Stimulated activated CD8-positive, alpha-beta memory T cell treated with anti-CD3 and anti-CD28 coated beads, Interleukin-12 subunit alpha, Interleukin-12 subunit beta, amount 100 ng/mL, for 1 hour (primary cell): ENCODE measurements around the gene PAPOLG.
"Not testable (repeated sequence)": the region's sequence is repeated elsewhere in the genome, so short reads cannot be mapped to it uniquely, and the experiment has no call there.

Experiments
- DNase-seq: peaks from one replicate; pipeline ENCODE4 v3.0.0-alpha.2; 2020; ENCODE audit warnings: low read depth

PAPOLG gene

DNA sequence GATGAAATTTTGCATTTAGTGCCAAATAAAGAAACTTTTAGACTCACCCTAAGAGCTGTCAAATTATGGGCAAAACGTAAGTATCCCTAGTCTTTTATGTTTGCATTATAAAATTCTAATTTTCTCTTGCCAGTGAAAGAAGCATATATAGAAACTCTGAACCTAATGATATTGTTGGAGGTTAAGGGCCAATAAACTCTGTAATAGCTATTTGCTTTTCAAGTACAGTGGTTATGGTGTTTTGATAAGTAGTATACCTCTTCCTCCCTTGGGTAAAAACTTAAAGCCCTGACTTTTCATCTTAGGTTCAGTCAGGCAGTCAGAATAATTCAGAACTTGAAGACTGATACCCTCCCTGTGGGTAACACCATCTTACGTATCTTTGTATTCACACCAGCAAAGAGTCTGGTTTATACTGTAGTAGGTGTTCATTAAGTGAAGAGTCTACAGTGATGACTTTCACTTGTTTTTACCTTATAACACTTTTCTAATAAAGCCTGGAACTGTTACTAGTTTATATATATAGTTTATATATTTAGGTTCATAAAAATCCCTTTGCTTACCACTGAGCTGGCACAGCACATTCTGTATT, 19.1 kb downstream of the PAPOLG start:
- DNase-seq: no peak

DNA sequence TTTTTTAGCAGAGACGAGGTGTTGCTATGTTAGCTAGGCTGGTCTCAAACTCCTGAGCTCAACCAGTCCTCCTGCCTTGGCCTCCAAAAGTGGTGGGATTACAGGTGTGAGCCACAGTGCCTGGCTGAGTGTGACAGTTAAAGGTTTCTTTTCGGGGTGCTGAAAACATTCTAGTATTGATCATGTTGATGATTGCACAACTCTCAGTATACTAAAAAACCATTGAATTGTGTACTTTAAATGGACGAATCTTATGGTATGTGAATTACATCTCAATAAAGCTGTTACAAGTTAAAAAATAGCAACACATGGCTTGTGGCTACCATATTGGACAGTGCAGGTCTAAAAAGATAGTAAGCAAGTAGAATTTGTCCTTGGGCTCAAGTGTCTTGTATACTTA, 22.3 kb downstream of the PAPOLG start:
- DNase-seq: no peak

DNA sequence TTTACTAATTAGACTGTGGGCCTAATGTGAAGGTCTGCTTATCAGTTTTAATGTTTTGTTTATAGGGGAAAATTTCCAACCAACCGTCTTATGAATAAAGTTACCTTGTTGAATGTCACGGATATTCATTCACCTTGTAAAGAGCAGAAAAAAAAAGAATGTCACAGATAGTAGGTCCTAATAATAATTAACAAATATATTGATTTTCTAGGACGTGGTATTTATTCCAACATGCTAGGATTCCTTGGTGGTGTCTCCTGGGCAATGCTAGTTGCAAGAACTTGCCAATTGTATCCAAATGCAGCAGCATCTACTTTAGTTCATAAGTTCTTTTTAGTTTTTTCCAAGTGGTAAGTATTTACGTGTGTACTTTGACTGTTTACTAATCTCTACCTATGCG, 23.4 kb downstream of the PAPOLG start:
- DNase-seq: no peak

DNA sequence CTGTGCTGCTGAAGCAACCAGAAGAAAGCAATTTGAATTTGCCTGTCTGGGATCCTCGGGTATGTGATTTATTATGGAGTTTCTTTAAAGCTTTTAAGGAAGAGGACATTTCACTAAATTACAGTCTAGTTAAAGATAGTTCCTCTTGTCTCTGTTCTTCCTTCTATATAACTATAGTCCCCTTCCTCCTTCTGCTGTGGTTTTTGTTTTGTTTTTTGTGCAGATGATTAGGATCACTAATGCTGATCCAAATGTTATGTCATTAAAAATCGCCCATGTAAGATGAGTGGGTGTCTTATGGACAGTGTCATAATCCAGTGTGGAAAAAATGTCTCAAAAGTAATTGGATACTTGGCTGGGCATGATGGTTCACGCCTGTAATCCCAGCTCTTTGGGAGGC, 24.7 kb downstream of the PAPOLG start:
- DNase-seq: no peak

DNA sequence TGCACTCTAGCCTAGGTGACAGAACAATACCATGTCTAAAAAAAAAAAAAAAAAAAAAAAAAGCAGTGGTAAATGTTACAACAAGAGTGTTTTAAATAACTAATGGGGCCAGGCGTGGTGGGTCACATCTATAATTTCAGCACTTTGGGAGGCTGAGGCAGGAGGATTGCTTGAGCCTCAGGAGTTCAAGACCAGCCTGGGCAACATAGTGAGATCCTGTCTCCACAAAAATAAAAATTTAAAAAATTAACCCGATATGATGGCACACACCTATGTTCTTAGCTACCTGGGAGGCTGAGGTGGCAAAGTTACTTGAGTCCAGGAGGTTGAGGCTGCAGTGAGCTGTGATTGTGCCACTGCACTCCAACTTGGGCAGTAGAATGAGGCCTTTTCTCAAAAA, 37.1 kb downstream of the PAPOLG start:
- DNase-seq: no peak

DNA sequence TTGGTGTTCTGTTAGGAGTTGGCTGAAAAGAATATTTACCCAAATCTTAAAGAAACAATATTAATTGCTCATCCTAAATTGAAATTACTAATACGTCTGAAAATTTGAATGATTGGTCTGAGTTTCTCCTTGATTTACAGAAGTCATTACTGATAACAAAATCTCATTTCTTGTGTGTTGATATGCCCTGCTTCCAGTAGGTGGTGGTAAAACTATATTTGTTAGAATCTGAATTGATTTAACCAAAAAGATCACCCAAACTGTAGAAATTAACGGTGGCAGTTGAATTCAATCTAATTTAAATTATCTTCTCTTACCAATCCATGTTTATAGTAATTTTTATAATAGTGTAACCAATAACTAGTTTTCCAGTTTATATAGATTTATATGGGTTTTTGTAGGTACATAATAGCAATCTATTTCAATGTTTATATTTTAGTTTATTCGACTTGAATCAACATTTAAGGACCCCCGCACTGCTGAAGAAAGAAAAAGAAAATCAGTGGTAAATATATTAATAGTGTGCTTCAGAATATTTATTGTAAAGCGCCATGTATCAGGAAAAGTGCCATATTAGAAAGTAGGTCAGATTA, 38.3 kb downstream of the PAPOLG start:
- no peak for DNase-seq

DNA sequence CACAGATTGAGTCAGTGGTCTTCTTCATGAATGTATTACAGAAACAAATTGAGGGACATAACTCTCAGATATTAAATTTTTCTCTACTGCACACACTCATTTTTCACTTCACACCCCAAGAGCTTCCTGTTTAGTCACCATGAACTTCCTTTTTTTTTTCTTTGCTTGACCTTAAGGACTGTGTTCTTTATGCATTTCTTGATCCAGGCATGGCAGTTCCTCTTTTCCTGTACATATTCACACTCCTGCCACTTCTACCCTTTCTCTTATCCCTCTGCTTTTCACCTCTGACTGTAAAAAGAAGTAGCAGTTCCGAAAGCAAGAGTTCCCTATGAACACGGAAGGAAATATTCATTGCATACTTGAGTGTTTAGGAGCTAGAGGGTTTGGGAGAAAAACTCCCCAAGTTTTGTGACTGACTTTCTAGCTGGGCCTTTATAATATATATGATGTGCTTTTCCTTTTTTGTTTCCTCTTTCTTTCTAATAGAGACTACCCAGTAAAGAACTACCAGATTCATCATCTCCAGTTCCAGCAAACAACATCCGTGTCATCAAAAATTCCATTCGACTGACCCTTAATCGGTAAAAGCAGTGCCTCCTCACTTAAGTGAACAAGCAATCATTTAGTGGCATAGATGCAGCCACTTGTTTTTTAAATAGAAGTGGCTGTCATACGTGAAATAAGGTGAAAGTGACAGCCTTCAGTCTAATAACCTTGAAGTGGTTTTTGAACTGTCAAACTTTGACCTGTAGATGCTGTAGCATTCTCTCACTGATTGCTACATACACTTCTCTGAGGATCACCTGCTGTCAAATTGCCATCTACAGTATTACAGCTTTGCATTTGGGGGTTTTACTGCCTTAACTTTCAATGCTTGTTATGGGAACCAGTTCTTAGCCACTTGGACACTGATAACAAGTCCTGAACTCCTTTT, 40.8 kb downstream of the PAPOLG start:
- DNase-seq: no peak

DNA sequence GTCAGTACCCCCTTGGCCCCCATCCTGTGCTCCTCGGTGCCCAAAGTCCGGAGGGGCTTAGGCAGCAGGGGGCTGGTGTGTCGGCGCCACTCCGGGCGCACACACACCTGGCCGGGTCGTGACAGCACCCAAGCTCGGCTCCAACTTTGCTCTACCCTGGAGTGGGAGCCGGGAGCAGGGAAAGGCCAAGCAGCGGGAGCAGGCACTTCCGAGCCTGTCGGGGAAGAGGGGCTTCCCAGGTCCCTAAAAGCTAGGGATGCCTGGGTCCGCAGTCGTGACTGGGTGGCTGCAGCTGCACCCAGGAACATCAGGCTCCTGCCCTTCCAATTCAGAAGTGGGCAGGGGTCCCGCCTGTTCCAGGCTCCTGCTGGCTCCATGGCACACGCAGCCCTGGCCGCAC, 48.4 kb downstream of the PAPOLG start:
- DNase-seq: no peak

DNA sequence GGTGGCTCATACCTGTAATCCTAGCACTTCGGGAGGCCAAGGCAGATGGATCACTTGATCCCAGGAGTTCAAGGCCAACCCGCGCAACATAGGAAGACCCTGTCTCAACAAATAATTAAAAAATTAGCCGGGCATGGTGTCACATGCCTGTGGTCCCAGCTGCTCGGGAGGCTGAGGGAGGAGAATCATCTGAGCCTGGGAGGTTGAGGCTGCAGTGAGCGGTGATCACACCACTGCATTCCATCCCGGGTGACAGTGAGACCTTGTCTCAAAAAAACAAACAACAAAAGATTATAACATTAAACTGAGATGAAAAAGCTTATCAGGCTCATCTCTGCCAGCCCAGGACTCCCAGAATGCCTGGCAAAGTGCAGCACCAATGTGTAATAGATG, 50.5 kb downstream of the PAPOLG start:
- DNase-seq: no peak

DNA sequence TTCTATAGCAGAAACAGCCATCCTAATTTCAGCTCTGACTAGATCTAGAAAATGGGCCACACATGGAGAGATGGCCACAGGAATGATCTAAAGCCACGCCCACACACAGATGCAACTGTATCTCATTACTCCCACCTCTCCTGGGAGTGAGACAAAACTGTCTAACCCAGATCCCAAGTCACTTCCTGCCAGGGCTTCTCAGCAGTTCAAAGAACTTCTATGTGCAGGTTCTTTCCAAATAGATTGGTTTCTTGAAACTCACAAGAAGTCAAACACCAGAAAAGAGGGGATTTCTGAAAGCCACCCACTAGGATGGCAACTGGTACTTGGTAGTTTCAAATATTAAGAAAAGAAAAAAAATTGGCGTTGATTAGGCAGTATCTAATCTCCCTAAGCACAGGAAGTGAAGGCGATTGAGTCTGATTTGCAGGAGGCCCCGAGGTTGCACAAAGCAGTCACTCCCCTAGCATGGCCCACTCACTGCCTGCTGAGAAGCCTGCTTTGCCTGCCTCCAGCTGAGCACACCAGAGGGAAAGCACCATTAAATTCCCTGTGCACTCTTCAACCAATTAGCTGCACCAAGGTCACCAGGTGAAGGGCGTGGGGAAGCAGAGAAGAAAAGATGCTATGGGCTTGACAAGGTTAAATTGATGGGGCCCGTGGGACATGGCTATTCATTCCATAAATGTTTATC, 51.1 kb downstream of the PAPOLG start:
- no peak for DNase-seq

DNA sequence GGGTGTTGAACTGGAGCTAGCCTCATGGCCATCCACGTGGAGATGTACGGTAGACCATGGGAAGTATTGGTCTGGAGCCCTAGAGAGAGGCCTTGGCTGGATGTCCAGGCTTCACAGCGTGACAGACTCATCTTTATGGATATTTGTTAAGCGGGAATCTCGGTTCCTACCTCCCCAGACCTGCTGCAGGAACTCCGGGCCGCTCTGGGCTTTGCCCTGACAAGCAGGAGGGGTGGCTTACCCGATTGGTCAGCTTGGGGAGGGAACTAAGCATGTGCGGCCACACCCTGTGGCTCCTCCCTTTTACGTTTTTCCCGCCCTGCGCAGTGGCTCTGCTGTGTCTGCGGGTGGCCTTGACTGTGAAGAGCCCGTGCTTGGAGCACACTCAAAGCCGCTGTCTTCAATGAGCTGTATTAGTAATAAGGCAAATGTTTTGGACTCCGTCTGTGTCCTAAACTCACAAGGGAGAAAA, 52.3 kb downstream of the PAPOLG start:
- no peak for DNase-seq

DNA sequence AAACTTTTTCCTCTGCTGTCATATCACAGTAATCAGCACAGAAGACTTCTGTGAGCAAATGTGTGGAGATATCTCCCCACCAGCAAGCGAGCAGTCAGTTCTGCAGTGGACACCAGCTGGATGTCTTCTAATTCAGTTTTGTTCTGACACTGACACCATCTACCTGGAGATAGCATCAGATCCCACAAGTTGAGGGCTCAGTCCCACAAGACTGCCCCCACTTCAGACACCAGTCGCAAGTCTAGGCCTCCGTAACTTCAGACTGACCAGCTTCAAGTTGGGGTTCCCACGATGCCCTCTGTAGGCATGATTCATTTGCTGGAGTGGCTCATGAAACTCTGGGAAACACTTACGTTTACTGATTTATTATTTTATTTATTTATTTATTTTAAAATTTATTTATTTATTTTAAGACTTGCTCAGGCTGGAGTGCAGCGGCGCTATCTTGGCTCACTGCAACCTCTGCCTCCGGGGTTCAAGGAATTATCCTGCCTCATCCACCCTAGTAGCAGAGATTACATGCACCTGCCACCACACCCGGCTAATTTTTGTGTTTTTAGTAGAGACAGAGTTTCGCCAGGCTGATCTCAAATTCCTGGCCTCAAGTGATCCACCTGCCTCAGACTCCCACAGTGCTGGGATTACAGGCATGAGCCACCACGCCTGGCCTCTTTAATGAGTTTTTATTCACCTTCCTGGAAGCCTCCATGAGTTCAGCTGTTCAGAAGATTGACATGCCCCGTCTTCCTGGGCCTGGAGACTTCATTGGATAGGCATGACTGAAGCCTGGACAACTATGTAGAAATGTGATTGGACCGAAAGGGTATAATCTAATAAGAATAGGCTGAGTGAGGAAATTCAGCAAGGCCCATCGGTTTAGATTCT, 55.7 kb downstream of the PAPOLG start:
- no peak for DNase-seq

DNA sequence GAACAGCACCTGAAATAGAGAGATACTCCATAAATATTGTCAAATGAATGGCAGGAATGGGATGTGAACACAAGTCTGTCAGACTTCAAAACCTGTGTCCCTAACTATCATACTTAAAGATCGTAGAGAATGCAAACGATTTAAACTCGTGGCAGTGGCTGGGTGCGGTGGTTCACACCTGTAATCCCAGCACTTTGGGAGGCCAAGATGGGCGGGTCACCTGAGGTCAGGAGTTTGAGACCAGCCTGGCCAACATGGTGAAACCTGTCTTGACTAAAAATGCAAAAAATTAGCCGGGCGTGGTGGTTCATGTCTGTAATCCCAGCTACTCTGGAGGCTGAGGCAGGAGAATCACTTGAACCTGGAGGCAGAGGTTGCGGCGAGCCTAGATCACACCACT, 61.1 kb downstream of the PAPOLG start:
- not testable (repeated sequence) for DNase-seq

DNA sequence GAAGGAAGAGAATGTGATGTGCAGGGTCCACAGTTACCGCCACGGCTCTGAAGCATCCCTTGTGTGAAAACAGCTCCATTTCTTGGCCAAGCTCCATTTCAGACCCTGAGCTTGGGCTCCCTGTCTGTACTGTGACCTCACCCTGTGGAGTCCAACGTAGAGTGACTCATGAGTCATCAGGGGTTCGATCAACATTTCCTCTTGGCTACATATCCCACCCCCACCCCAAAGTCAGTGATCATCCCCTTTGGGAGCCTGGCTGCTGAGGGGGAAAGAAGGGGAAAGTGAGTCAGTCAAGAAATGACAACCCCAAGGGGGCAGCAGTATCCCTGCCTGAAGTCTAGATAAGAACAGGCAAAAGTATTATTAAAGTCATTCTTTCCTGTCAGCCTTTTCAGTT, 62.2 kb downstream of the PAPOLG start:
- DNase-seq: no peak

DNA sequence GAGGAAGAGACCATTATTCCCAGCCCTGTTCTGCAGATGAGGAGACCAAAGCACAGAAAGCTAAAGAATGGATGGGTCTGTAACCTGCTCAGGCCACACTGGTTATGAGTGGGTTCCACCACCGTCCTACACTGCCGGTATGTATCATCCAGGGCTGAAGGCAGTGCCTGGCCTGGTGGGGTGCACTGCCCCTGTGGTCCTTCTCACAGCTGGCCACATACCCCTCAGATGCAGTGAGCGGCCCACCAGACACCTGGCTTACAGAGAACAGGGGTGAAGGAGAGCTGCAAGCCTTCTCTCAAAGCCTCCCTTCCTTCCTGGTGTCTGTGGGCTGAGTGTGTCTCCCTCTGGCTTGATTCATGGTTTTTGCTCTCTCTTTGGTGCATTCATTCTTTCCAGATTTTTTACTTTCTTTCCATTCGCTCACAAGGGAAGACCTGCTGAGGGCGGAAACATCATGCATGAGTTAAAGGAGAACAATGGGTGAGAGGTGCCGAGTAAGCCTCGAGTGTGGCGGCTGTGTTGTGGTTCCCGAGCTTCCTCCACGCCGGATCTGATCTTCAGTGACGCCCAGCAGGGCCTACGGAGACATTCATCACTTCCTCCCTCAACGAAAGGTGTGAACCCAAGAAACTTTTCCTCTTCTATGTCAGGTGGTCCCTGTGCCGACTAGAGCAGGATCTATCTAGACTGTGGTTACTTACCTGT, 63.2 kb downstream of the PAPOLG start:
- DNase-seq: peak; percentile 81

DNA sequence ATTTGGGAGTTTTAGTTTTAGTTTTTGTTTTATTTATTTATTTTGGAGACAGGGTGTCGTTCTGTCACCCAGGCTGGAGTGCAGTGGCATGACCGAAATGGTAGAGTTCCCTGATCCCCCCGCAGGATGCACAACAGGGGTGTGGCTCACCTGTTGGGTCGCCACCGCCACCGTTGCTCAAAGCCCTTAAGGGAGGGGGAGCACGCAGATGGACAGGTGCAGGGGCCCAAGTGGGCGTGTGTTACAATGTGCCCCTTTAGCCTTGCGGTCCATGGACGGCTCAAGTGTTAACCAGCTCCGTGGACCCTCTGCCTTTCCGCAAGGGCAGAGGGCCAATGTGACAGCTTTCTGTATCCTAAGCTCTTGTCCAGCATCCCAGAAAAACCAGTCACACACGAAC, 63.9 kb downstream of the PAPOLG start:
- no peak for DNase-seq

DNA sequence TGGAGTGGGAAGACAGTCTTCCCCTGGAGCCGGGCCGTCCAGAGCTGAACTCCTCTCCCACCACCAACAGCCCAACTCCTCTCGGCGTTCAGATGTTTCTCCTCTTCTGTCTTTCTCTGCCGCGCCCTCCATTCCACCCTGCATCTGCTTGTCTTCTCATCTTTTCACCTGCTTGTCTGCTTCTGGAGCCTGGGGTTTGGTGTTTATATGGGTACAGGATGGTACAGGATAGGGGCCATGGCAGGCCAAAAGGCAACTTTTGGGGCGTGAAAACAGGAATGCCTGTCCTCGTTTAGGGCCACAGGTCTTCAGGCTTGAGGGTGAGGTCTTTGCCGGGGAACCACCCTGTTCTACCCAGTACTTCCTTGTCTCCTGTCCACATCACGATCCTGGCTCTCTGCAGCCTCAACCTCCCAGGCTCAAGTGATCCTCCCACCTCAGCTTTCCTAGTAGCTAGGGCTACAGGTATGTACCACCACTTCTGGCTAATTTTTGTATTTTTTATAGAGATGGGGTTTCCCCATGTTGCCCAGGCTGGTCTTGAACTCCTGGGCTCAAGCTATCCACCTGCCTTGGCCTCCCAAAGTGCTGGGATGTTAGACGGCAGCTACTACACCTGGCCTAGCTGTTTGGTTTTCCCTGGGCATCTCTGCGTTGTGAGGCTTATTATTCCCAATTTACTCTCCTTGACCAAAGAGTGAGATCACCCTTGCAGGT, 64.5 kb downstream of the PAPOLG start:
- DNase-seq: no peak

DNA sequence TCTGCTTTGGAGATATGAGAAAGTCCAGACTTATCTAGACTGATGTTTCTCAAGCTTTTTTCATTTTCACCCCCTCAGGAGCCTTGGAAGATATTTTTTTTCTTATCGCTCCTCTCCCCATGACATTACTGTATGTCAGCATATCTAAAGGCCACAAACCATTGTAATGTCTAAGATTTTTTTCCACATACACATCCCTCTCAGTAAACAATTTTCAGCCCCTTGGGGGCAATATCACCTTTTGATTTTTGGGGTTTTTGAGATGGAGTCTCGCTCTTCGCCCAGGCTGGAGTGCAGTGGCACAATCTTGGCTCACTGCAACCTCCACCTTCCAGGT, 65.0 kb downstream of the PAPOLG start:
- DNase-seq: no peak

DNA sequence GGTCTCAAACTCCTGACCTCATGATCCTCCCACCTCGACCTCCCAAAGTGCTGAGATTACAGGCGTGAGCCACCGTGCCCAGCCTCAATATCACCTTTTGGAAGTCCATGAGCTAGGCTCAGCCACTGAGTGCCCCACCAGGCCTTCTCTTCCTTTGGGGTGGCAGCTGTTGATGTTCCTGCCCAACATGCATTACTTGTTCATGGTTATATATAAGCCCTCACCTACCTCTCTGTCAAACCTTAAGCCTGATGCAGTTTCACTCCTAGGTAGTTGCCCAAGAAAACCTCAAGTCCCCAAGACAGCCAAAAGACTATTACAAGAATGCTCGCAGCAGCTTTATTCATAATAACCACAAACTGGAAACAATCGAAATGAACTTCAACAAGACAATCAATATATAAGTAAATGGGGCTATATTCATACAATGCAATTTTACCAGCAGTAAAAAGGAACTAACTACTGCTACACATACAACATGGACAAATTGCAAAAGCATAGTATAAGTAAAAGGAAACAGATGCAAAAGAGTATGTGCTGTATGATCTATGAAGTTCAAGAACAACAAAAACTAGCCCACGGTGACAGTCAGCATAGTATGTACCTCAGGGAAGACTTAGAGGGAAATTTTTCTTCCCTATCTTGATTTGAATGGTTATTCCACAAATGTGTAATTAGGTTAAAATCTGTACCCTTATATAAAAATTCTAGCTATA, 65.7 kb downstream of the PAPOLG start:
- DNase-seq: no peak

DNA sequence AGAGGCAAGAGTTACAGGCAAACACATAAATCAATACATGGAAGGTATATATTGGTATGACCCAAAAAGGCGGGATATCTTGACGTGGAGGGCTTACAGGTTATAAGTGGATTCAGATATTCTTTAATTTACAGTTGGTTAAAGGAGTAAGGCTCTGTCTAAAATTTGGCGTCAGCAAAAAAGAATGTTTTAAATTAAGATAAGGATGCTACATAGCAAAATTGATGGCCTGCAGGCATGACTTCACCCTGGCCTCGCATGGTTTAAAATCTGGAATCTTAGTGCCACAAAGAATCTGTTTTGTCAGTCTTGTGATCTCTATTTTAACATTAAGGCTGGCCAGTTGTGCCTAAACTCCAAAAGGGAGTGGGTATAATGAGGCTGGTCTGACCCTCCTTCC, 66.9 kb downstream of the PAPOLG start:
- no peak for DNase-seq
